Stimulated activated CD4-positive, alpha-beta T cell treated with anti-CD3 and anti-CD28 coated beads, Interleukin-2, amount 100 ng/mL, for 24 hours (primary cell): ENCODE results near the gene FGD2.

Experiments used
- DNase-seq, 2 donors: peaks; one replicate each; pipeline ENCODE4 v3.0.0-alpha.2; 2020

The FGD2 gene, protein sequence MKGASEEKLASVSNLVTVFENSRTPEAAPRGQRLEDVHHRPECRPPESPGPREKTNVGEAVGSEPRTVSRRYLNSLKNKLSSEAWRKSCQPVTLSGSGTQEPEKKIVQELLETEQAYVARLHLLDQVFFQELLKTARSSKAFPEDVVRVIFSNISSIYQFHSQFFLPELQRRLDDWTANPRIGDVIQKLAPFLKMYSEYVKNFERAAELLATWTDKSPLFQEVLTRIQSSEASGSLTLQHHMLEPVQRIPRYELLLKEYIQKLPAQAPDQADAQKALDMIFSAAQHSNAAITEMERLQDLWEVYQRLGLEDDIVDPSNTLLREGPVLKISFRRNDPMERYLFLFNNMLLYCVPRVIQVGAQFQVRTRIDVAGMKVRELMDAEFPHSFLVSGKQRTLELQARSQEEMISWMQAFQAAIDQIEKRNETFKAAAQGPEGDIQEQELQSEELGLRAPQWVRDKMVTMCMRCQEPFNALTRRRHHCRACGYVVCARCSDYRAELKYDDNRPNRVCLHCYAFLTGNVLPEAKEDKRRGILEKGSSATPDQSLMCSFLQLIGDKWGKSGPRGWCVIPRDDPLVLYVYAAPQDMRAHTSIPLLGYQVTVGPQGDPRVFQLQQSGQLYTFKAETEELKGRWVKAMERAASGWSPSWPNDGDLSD

DNA sequence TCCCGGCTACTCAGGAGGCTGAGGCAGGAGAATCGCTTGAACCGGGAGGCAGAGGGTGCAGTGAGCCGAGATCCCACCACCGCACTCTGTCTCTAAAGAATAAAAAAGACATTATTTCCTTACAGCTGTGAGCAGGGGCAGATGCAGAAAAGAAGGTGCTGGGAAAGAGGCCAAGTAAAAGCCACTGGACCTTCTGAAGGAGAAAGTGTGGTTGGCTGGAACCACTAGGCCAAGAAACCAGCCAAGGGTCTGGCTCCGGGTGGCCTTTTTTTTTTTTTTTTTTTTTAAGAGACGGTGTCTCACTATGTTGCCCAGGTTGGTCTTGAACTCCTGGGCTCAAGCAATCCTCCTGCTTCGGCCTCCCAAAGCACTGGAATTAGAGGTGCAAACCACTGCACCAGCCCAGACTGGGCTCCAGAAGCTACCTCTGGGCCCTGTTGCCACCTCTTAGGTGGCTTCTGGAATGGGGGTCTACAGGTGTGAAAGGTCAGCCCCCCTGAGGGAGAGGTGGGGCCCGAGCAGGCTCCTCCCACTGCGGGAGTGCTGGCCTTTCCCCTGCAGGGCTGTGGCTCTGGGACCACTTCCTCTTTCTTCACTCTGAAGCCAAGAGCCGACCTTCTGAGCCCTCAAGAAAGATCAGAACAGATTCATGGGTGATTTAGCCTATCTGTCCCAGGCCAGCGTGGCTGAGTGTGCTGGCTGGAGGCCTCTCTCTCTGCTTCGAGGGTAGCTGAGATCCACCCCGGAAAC is at the start of gene FGD2:
Gene FGD2 (plus strand): TSS at position 595 of the 750 bp plus-strand sequence. CDS start 163 bp downstream, outside the sequence.
- no peak for DNase-seq

DNA sequence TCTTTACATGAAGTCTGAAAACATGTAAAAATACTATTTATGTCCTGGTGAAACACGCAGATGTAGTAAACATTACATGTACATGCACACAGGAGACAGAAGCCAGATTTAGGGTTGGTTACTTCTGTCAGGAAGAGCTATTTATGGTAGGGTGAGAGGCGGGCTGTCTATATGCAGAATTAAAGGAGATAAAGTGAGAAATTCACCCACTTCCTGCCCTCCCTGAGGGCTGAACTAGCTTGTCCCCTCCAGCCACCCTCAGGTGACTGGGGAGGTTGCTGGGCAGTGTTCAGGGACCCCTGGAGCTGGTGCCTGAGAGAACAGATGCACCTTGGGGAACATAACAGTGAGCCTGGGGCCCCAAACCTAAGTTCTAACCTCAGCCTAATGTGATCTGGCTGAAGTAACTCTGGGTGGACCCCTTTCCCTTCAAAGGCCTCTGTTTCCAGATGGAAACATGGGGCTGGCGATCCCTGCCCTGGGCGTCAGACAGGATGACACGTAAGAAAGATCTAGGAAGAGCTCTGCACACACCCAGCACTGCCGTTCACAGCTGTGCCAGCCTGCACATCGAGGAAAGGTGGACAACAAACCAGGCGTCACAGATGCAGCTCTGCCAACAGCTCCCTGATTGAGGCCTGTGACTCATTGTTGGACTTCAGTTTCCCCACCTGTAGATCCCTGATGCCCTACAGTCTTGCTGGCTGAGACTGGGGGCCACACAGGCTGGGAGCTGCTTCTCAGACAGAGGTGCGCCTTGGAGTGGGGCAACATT is 49.6 kb upstream of the FGD2 start:
- DNase-seq = no peak

DNA sequence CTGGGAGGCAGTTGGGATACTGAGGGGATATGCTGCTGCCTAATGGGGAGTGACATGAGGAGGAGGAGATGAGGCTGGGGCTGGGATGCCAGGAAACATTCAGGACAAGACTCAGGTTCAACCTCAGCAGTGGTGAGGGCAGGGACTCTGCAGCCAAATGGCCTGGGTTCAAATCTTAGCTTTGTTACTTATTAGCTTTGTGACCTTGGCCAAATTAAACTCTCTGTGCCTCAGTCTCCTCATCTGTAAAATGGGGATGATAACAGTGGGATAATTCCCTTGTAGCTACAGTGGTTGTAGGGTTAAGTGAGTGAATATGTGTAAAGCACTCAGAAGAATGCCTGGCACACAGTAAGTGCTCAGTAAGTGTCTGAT is 49.0 kb upstream of the FGD2 start:
- DNase-seq = no peak

DNA sequence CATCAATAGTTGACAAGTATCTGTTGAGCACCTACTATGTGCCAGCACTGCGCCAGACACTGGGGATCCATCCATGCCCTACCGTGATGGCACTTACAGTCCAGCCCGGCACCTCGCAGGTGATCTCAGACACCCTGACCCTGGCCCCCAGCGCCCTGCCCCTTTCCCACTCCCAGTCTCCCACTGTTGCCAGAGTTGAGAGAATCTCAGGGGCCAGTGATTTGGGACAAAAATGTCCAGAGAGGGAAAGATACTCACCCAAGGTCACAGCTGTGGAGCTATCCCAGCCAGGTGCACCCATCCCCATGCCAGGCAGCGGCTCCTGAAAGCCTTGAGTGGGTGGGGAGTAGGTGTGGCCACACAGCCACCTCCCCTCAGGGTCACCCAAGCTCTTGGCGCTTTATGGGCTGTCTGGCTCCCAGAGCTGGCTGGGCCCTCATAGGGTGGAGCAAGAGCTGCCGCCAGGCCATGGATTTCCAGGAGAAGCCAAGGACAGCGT is 47.6 kb upstream of the FGD2 start:
- DNase-seq = no peak

DNA sequence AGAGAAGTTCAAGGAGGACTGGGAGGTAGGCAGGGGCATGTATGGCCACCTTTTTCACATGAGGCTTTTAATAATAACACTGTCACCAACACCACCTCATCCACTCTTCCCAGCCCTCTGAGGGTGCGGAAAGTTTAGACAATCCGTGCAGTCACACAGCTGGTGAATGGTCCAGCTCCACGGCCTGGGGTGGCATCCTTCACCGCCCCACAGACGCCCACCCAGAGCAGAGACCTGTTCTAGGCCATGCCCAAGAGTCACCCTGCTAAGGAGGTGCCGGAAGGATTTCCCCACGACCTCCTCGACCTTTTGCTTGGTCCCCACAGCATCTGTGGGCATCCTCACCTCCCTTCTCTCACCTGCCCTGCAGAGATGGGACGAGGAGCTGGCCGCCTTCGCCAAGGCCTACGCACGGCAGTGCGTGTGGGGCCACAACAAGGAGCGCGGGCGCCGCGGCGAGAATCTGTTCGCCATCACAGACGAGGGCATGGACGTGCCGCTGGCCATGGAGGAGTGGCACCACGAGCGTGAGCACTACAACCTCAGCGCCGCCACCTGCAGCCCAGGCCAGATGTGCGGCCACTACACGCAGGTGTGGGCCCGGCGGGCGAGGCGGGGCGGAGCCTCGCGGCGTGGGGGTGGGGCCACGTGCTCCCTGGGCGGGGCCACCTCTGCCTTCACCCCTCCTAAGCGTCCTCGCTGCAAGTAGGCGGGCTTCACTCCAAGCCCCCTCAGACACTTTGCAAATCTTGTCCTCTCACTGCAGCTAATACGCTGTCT is 46.5 kb upstream of the FGD2 start:
- DNase-seq = no peak

DNA sequence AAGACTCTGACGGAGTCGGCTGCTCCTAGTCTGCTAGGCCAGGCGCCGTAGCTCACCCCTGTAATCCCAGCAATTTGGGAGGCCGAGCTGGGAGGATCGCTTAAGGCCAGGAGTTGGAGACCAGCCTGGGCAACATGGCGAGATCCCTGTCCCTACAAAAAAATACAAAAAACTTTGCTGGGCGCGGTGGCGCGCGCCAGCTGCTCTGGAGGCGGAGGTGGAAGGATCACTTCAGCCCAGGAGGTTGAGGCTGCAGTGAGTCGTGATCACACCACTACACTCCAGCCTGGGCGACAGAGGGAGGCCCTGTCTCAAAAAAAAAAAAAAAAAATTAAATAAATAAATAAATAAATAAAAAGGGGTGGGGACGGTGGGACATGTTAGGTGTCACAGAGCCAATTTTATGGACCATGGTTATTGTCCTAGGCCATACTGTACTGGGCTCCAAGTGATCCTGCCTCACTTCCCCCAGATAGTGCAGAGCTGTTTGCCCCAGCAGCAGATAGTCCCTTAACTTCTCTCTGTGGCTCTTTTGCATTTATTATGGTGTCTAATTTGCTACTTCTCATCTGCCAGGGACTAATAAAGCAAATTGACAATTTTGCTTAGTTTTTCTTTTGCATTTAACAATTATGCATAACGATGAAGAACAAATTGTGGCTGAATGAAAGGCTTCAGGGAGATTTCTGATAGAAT is 45.8 kb upstream of the FGD2 start:
- DNase-seq = no peak

DNA sequence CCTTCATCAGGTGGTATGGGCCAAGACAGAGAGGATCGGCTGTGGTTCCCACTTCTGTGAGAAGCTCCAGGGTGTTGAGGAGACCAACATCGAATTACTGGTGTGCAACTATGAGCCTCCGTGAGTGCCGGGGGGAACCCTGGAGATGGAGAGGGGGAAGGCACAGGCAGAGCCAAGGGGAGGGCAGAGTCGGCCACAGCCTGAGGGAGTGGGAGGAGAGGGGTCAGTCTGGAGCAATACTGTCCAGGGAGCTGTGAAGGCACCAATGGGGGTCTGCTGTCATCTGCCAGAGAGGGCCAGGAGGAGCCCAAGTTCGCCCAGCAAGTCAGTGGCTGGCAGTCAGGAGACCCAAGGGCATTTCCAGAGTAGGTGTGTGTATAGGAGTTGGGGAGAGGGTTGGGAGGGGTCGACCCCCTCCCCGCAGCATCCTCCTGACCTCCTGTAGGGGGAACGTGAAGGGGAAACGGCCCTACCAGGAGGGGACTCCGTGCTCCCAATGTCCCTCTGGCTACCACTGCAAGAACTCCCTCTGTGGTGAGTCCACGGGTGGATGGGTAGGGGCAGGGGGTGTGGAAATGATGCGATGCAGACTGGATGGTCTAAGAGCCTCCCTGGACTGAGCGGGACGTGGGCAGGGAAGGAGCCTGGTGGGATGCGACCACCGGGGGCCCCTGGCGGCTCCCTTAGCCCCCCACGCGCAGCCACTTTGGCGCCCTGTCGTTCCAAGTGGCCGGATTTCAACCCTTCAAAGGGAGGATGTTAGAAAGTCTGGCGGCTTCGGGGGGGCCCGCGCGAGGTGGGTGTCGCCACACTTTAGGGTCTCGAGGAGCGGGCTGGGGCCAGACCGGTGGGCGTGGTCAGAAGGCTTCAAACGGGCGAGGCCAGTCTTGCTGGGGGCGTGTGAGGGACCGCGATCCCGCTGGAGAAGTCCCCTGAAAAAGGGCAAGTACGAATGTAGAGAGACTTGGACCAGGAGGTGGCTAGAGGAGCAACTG is 43.7 kb upstream of the FGD2 start:
- no peak for DNase-seq

DNA sequence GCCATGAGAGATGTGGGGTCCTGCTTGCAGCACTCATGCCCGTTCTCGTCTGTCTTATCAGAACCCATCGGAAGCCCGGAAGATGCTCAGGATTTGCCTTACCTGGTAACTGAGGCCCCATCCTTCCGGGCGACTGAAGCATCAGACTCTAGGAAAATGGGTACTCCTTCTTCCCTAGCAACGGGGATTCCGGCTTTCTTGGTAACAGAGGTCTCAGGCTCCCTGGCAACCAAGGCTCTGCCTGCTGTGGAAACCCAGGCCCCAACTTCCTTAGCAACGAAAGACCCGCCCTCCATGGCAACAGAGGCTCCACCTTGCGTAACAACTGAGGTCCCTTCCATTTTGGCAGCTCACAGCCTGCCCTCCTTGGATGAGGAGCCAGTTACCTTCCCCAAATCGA is 42.6 kb upstream of the FGD2 start:
- peak; percentile 79 to 81 for DNase-seq

DNA sequence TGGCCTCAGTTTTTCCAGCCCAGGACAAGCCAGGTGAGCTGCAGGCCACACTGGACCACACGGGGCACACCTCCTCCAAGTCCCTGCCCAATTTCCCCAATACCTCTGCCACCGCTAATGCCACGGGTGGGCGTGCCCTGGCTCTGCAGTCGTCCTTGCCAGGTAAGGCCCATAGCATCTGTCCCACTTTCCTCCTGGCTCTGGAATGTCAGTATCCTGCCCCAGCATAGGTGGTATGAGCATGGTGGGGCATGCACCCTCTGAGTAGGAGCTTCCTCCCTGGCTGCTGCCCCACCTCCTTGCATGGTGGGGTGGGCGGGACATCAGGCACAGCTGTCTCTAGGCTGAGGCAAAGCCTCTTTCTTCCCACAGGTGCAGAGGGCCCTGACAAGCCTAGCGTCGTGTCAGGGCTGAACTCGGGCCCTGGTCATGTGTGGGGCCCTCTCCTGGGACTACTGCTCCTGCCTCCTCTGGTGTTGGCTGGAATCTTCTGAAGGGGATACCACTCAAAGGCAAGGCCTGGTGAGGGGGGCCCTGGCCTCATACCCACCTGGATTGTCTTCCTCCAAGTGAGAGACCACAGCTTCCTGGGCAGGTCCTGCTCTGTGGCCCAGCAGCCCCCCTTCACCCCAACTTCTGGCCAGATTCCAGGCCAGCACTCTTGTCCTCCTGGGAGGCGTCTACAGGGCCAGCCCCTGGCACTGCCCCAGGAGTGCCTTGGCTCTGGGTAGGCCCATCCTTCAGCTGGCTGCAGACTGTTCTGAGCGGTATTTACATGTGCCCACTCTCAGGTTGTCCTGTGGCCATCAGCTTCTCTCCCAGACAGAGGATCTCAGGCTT is 41.8 kb upstream of the FGD2 start:
- peak in 1 of 2 donors; percentile 39 for DNase-seq

DNA sequence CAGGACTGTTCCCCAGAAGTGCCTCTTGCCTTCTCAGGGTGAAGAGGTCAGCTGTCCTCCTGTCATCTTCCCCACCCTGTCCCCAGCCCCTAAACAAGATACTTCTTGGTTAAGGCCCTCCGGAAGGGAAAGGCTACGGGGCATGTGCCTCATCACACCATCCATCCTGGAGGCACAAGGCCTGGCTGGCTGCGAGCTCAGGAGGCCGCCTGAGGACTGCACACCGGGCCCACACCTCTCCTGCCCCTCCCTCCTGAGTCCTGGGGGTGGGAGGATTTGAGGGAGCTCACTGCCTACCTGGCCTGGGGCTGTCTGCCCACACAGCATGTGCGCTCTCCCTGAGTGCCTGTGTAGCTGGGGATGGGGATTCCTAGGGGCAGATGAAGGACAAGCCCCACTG is 41.1 kb upstream of the FGD2 start:
- DNase-seq = no peak

DNA sequence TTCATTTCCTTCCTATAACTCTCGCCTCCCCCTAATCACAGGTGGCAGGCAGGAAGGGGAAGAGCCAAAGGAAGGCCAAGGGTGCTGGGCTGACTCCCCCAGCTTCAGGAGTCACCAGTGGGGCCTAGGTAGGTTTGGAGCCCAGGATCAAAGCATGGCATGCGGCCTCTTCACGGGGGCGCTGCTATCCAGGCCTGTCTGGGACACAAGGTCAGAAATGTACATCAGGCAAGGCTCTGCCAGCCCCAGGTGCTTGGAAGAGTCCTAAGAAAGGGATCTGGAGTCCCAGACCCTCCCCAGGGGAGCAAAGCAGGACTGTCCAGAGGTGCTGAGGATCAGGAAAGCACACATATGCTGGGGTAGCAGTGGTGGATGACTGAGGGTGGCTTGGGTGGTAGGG is 40.5 kb upstream of the FGD2 start:
- DNase-seq = no peak

DNA sequence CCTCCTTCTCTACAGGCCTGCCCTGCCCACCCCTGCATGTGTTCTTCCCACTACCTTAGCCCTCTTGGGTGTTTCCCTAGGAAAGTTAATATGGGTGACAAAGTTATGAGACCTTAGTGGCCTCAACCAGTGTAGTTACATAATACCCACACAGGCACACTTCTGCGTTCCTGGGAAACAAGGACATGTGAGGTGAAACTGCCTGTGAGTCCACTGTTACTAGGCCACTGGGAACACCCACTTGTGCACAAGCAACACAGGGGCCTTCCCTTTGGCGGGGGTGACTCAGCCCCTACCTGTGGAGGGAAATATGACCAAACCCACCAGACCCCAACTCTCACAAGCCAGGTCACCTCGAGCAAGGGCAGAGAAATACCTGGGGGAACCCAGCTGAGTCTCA is 38.2 kb upstream of the FGD2 start:
- no peak for DNase-seq

DNA sequence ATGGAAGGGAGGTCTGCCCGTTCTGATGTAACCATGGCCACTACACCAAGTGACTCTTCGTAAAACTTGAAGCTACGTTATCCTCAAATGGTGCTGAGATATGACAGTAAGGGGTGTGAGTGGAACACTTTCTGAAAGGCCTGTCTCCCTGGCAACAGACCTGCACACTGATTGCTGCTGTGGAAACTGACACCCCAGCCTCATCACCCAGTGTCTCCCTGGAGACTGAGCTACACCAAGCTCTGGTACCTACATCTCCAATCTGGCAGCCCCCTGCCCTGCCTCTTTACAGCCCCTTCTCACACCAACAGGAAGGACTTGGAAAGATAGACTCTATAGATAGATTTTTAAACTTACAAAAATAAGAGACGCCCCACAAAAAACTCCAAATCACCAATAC is 37.7 kb upstream of the FGD2 start:
- no peak for DNase-seq

DNA sequence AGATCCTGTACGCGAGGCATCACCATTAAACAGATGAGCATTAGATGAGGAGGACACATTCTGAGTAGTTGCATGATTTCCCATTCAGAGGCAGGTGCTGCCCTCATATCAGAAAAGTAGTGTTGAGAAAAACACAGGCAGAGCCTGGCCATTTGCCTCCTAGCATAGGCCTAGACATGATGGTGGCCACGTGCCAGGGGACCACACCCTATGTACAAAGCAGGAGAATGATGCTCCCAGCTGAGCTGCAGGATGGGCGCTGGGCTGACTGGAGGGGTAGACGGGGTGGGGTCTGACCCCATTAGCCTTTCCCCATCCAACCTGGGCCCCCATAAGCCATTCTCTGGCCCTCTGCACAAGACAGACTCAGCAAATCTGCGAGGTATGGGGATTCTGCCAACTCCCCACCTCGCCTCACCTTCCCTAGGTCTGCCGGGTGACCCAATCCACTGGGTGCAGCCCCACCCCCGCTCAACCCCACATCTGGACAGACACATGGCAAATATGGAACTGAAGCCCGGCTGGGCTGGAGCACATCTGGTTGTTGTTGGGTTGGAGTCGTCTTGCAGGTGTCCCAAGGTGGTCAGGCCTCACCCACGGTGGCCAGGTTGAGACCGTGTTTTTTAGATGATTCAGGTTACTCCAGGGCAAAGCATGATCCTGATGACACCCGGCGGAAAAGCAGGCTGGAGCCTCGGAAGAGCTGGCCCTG is 37.0 kb upstream of the FGD2 start:
- DNase-seq = no peak

DNA sequence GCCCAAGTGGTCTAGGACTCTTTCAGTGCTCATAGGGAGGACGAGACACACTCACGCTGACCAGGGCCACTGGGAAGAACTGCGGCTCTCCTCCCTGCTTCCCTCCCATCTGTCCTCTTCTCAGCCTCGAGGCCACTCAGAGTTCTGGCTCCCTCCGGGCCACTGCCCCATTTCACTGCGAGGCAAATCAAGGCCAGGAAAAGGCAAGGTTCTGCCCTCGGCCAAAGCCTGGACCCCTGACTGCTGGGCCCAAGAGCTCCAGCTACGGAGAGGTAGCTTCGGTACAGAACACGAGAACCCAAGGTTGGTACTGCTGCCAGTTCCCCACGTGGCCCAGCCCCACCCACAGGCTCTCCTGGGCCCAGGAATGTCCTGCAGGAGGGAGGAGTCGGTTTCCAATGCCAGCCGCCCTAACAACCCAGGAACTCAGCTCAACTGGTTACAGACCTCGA is 36.2 kb upstream of the FGD2 start:
- DNase-seq = no peak

DNA sequence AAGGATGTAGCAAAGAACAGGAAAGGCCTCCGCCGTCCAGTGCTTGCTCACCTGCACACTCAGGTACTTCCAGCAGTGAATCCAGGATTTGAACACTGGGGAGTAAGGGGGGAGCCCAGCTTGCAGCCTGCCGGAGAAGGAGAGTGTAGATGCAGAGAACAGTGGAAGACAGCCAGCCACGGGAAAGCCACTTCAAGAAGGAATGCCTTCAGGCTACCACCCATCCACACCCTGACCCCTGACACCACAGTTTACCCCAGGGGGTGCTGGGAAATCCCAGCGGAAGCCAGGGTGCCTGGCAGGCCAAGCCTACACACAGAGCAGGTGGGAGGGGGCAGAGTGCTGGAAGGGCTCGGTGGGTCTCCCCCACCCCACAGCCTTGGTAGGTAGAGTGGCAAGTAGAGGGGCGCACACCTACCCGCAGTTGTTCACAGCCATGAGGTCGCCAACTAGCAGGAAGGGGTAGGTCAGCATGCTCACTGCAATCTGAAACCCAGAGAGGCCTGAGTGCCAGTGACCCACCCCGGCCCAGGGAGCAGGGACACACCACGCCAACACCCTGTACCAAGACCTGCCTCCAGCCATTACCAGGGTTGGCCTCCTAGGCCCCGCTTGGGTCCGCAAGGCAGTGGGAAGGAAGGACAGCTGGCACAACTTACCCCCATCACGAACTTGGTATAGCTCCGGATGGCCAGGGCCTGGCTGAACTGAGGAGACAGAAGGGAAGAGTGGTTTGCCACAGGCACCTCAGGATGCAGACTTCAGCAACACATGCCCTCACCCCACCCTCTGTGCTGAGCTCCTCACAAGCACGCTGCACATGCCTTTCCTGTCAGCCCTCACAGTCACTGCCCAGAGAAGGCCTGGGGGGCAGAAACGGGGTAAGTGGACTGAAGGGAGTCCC is 35.2 kb upstream of the FGD2 start:
- DNase-seq = no peak
